GM15510 (cell line): Measurements from ENCODE around the gene ZNRF3.

Source experiments
- POLR2A ChIP-seq: IDR thresholded peaks from 3 replicates; pipeline ENCODE4 v1.6.1; 2011; ENCODE audit warnings: borderline replicate concordance; ENCODE audit not compliant: insufficient read length; ENCODE audit errors: extremely low read depth

ZNRF3 gene

DNA sequence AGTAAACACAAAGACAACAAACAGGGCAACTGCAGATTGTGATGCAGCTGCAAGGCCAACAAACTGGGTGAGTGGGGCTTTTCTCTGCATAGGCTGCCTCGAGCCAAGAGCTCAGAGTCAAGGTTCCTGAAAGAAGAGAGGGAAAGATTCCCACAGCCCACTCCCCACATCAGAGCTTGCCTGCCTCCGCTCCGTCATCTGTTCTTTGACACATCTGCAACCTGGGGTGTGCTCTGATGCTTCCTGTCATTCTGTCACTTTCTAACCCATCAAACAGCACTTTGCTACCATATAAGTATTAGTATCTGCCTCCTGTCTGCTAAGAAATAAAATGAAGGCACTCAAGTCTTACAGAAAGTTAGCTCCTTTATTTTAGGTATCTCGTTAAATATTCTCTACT, 131.4 kb downstream of the ZNRF3 start:
- no peak for TF ChIP-seq POLR2A

DNA sequence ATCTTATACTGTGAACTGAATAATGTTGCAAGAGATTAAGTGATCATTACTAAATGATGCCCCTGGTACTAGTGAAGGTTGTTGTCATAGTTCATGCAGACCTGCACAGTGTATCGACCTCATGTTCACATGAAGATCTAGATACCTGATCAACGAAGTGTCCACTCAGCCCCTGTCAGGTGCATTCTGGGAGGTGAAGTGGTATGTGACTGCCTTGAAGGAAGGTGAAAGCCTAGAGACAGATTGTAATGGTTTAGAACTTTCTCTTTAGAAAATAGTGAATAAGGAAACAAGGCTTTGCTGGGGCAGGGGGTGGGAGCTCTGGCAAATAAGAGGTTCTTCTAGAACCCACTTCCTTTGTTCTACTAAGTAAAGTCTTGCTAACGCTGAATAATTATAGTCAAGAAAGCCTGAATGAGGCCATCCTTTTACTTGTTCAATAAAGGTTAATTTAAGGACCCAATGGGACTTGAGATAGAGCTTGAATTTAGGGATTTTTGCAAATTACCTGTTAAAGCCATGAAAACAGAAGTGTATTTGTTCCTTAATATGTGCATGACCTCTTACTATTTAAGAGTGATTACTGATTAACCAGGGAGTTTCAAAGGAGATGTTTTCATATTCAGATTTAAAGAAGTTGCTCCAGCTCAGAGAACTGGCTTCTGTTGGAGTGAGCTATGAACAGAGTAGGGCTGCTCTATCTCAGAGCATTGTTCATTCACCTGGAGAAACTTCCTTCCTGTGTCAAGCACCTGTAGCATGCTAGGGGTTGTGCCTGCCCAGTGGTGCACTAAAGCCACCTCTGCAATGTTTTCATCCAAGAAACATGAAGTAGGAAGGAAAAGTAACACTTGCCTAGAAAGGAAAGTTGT, 132.9 kb downstream of the ZNRF3 start:
- TF ChIP-seq POLR2A = no peak

DNA sequence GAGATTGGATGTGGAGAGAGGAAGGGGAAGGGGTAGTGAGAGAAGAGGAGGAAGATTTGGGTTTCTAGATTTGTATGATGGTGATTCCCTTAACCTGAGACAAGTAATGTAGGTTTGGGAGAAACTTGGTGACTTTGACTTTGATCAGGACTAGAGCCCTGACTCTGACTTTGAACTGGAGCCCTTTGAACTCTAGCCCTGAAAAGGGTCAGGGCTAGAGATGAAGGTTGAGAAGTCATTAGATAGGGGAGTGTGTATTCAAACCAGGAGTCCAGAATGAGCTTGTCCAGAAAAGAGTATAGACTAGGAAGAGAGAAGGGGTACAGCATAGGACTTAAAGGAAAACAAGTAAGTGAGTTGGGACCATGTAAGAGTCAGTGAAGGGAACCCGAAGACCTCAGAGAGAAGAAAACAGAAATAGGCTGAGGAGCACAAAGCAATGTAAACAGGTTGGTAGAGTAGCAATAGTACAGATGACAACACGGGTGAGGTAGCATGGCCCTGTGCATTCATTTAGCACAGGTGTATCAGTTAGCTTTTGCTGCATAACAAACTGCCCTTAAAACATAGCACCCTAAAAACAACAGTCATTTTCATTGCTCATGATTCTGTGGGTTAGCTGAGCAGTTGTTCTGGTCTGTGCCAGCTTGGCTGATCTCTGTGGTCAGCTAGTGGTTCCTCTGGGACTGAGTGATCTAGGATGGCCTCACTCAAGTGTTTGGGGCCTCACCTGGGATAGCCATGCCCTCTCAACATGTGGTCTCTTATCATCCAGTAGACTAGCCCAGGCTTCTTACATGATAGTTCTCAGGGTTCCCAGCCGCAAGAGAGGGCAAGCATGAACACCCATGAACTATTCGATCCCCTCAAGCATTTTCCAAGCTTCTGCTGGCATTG, 135.2 kb downstream of the ZNRF3 start:
- no peak for TF ChIP-seq POLR2A

- no peak for TF ChIP-seq POLR2A
These were observed 138.9 kb downstream of the ZNRF3 start for GRCh38 chr22:29022101-29022817.

GRCh38 chr22:29023172-29023796, 139.9 kb downstream of the ZNRF3 start:
- TF ChIP-seq POLR2A = no peak

GRCh38 chr22:29026579-29026978, 143.2 kb downstream of the ZNRF3 start:
- TF ChIP-seq POLR2A = no peak

- TF ChIP-seq POLR2A = no peak
These were observed 145.1 kb downstream of the ZNRF3 start for GRCh38 chr22:29028468-29028867.

- no peak for TF ChIP-seq POLR2A
These were observed 146.0 kb downstream of the ZNRF3 start for GRCh38 chr22:29029202-29030000.

DNA sequence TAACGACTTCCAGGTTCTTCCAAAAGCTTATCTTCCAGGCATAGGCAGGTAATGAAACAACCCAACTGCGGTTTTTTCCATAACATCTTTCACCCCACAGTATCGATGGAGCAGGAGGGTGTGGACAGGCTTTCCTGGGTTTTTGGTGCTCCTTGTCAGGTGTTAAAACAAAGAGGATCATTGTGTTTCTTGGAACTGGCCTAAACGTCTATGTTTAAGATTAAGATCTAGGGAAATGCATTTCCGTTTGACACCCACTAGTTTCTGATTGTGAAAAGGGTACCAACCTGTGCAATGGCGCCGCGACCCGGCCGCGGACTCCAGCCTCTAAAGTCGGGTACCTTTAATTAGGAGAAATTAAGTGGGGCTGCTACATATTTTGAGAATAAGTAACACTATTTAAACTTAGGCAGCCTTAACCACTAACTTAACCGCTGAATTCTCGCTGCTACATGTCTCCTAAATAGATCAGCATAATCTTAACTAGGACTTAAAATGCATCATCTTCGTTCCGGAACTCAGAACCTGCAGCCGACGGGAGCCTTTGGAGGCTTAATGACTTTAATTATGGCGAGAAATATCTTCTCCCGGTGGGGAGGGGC, 146.7 kb downstream of the ZNRF3 start:
- no peak for TF ChIP-seq POLR2A

GRCh38 chr22:29030618-29031226, 147.3 kb downstream of the ZNRF3 start:
- TF ChIP-seq POLR2A = no peak

- TF ChIP-seq POLR2A = no peak
These were observed 148.0 kb downstream of the ZNRF3 start for GRCh38 chr22:29031227-29032011.

GRCh38 chr22:29032014-29032475, 148.7 kb downstream of the ZNRF3 start:
- TF ChIP-seq POLR2A = no peak
